ELR (cell line): Measurements from ENCODE around the gene CCR2.
"Not testable (repeated sequence)": the region's sequence is repeated elsewhere in the genome, so short reads cannot be mapped to it uniquely, and the experiment has no call there.

ENCODE experiments used
- DNase-seq: peaks from one replicate; pipeline ENCODE4 v3.0.0-alpha.2; 2015; ENCODE audit warnings: low read depth

CCR2 gene

GRCh38 chr3:46353647-46354410, at the start of gene CCR2:
CCR2 (plus strand) TSS chr3:46354111; CDS start chr3:46357528, 3,417 bp downstream.
- DNase-seq, result no peak

GRCh38 chr3:46304739-46305138, 49.2 kb upstream of the CCR2 start:
- DNase-seq, result no peak

DNA sequence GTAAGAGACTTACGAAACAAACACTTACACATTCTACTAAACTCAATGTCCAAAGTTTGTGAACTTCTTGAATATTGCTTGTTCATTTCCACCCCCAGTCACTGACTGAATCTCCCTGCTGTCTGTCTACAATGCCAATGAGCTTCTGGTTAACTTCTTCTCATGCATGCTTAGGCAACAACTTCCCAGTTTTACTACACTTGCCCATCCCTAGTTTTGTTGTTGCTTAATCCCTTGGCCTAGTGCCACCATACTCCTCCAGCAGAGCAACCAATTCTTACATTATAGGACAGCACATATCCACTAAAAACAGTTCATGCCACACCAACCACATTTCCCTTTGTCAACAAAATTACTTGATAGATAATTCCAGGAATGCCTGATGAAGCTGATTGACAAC, 40.9 kb upstream of the CCR2 start:
- DNase-seq, result no peak

GRCh38 chr3:46314517-46314916, 39.4 kb upstream of the CCR2 start:
- DNase-seq, result no peak

- DNase-seq, result no peak
These were observed 37.7 kb upstream of the CCR2 start for GRCh38 chr3:46316206-46316605.

DNA sequence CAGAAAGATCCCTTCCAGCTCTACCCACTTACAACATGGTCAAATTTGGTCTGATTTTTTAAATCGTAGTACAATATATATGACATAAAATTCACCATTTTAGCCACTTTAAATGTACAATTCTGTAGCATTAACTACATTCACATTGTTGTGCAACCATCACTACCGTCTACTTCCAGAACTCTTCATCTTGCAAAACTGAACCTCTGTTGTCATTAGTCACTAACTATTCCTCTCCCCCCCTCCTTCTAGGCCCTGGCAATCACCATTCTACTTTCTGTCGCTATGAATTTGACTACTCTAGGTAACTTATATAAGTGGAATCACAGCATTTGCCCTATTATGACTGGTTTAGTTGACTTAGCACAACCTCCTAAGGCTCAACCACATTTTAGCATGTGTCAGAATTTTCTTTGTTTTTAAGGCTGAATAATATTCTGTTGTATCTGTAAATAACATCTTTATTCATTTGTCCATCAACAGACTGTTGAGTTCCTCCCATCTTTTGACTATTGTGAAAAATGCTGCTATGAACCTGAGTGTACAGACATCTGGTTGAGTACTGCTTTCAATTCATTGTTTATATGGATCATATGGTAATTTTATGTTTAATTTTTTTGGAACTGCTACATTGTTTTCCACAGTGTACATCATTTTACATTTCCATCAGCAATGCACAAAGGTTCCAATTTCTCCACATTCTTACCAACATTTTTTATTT, 35.5 kb upstream of the CCR2 start:
- DNase-seq, result no peak

- no peak for DNase-seq
These were observed 32.3 kb upstream of the CCR2 start for GRCh38 chr3:46321461-46322104.

GRCh38 chr3:46324036-46324435, 29.9 kb upstream of the CCR2 start:
- DNase-seq, result no peak

- no peak for DNase-seq
These were observed 28.1 kb upstream of the CCR2 start for GRCh38 chr3:46325645-46326300.

DNA sequence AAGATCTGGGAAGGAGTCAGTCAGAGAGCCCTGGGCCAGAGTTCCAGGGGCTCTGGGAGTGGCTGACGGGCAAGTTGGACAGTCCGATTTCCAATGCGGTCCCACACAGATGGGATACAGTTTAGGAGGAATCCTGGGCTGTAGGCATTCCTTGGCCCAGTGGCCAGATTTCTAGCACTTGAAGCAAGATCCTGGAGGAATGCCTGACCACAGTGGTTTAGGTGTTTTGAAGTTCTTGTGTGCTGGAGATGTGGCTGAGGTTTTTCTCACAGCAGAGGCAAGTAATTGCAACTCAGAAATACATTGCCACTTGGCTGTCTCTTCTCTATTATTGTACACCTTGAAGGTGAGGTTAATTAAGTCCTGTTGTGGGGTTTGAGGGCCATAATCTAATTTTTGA, 23.2 kb upstream of the CCR2 start:
- DNase-seq, result not testable (repeated sequence)

- peak; percentile 59 for DNase-seq
These were observed 19.0 kb upstream of the CCR2 start for GRCh38 chr3:46334741-46335478.

GRCh38 chr3:46335541-46335940, 18.4 kb upstream of the CCR2 start:
- DNase-seq, result no peak

- no peak for DNase-seq
These were observed 16.0 kb upstream of the CCR2 start for GRCh38 chr3:46337911-46338310.

- no peak for DNase-seq
These were observed 15.1 kb upstream of the CCR2 start for GRCh38 chr3:46338840-46339239.

DNA sequence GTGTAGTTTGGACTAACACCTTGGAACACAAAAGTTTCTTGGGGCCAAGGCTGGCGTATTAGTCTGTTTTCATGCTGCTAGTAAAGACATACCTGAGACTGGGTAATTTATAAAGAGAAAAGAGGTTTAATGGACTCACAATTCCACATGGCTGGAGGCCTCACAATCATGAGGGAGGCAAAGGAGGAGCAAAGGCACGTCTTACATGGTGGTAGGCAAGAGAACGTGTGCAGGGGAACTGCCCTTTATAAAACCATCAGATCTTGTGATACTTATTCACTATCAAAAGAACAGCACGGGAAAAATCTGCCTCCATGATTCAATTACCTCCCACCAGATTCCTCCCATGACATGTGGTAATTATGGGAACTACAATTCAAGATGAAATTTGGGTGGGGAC, 9.4 kb upstream of the CCR2 start:
- no peak for DNase-seq

GRCh38 chr3:46348823-46349482, 5.0 kb upstream of the CCR2 start:
- DNase-seq, result no peak

- no peak for DNase-seq
These were observed 4.2 kb upstream of the CCR2 start for GRCh38 chr3:46349484-46350261.

DNA sequence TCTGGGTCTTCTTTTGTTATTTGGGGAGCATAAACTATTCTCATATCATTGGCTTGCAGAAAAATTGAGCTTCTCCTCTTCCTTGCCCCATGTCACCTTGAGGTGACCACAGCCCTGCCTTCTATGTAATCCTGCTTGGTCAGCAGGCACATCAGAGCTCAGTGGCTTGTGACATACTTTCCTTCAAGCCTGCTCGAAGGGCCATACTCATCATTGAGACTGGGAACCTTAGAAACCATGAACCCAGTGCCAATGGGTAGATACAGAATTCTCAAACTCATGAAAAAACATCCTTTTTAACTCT, 3.7 kb upstream of the CCR2 start:
- DNase-seq, result no peak

GRCh38 chr3:46351646-46352045, 2.3 kb upstream of the CCR2 start:
- DNase-seq, result no peak

DNA sequence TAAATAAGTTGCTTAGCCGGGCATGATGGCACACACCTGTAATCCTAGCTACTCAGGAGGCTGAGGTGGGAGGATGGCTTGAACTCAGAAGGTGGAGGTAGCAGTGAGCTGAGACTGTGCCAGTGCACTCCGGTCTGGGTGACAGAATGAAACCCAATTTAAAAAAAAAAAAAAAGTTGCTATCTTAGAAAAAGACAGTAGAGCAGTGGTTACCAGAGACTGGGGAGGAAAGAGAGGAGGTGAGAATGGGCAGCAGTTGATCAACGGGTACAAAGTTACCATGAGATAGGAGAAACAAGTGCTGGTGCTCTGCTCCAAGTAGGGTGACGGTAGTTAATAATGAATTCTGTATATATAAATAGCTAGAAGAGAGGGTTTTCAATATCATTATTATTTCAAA, 821 bp upstream of the CCR2 start:
- no peak for DNase-seq

DNA sequence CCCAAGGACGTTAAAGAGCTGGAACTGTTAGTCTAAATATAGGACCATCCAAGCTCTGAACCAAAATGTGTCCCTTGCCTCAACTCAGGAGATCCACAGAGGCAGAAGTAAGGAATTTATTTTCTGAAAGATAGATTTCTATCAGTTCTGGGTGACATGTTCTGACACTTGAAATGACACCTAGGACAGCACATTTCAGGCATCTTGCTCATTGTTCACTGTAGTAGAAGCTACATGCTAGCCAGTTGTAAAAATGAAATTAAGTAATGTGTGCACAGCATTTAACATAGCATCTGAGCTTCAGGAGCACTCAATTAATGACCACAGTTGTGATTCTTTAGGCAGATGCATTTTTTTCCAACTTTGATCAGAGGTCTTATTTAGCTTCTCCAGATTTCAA, 567 bp downstream of the CCR2 start:
- no peak for DNase-seq
